ENCODE results near the gene FHOD3.

FHOD3 gene

DNA sequence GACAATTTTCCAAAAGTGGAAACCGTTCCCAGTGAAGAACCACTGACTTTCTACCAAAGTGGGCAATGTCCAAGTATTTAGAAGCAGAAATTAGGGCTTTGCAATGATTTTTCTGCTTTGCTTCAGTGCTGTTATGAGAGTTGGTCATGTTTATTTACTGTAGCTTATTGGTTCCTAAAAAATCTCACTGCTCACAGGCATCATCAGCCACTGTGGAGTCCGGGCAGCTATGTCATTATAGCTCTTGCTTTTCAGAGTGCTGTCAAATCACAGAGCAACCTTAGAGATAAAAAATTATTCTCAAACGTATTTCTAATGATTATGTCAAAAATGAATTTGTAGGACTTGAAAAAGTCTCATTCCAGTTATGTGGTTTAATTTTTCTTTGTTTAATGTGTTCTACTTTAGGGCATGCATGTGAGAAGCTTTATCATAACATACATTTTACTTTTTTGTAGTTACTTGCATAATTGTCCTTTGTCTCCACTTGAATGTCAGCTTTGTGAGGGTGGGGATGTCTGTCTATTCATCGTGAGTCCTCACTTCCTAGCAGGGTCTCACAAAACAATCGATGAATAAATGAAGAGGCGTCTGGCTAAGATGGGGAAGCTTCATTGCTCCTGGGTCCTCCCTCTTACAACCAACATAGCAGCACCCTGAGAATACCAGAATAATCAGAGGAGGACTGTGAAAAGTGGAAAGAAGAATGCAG, 413.7 kb downstream of the FHOD3 start:
- H2AFZ ChIP-seq (ENCODE audit: low read length) = no peak overlapping the region
- TF ChIP-seq EZH2phosphoT487 (IDR thresholded peaks at IDR 0.05; ENCODE audit: low read length) (no peak), EZH2 (optimal IDR thresholded peaks at IDR 0.05; ENCODE audit: low read depth, low read length) (no peak)
- TF ChIP-seq, protein P1, sequence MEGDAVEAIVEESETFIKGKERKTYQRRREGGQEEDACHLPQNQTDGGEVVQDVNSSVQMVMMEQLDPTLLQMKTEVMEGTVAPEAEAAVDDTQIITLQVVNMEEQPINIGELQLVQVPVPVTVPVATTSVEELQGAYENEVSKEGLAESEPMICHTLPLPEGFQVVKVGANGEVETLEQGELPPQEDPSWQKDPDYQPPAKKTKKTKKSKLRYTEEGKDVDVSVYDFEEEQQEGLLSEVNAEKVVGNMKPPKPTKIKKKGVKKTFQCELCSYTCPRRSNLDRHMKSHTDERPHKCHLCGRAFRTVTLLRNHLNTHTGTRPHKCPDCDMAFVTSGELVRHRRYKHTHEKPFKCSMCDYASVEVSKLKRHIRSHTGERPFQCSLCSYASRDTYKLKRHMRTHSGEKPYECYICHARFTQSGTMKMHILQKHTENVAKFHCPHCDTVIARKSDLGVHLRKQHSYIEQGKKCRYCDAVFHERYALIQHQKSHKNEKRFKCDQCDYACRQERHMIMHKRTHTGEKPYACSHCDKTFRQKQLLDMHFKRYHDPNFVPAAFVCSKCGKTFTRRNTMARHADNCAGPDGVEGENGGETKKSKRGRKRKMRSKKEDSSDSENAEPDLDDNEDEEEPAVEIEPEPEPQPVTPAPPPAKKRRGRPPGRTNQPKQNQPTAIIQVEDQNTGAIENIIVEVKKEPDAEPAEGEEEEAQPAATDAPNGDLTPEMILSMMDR (IDR thresholded peaks at IDR 0.05; ENCODE audit: low read length) = no peak
- H3K4me1 ChIP-seq (ENCODE audit: low read length) = no peaks in the 10 kb centered on the region
- H3K27ac ChIP-seq (ENCODE audit: low read length) = no peak overlapping the region
- H3K4me3 ChIP-seq (ENCODE audit: low read length) = no peak overlapping the region
- H4K20me1 ChIP-seq (ENCODE audit: insufficient read depth, low read length) = no peaks in the 10 kb centered on the region
- H3K9ac ChIP-seq (ENCODE audit: low read length) = no peak overlapping the region
- no peak overlapping the region for H3K4me2 ChIP-seq (ENCODE audit: low read depth, low read length)
- no peaks in the 10 kb centered on the region for H3K9me3 ChIP-seq (replicated peaks; ENCODE audit: insufficient read depth, low read length)
- no peaks in the 10 kb centered on the region for H3K9me2 ChIP-seq (replicated peaks; ENCODE audit: insufficient read depth, low read length)
- H3K36me3 ChIP-seq (replicated peaks; ENCODE audit: insufficient read depth, low read length) = no peaks in the 10 kb centered on the region
- no peaks in the 10 kb centered on the region for H3F3A ChIP-seq (ENCODE audit: insufficient read depth, low read length)
- H3K27me3 ChIP-seq (replicated peaks; ENCODE audit: insufficient read depth, low read length) = no peaks in the 10 kb centered on the region
- DNase-seq = no peak
- H3K79me2 ChIP-seq (ENCODE audit: low read length) = no peaks in the 10 kb centered on the region

DNA sequence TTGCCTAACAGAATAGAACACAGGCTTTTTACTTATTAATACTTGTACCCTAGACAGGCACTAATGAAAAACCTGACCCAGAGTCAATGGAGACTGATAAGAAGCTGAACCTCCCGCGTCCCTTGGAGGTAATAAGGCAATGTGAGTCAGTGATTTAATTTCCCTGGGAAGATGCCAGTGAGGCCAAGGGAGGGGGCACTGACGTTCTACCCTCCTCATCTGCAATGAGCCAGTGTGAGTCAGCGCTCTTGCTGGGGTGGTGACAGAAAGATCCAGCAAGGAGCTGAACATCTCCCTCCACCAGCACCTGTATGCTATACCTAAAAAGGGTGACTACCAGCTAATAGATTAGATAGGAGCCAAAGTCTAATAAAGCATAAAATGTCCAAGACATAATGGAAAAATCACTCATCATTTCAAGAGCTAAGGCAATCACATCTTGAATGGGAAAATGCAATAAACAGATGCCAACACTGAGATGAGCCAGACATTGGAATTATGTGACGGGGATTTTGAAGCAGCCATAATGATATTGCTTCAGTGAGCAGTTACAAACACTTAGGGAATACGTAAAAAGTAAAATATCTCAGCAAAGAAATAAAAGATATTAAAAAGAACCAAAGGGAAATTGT, 414.4 kb downstream of the FHOD3 start:
- Histone ChIP-seq H3K9me3 (replicated peaks; ENCODE audit: insufficient read depth, low read length) (no peaks in the 10 kb centered on the region), H3K9me2 (replicated peaks; ENCODE audit: insufficient read depth, low read length) (no peaks in the 10 kb centered on the region), H2AFZ (ENCODE audit: low read length) (no peak overlapping the region), H3K79me2 (ENCODE audit: low read length) (no peaks in the 10 kb centered on the region), H3K9ac (ENCODE audit: low read length) (no peak overlapping the region), H3K4me3 (ENCODE audit: low read length) (no peak overlapping the region), H3K4me1 (ENCODE audit: low read length) (no peaks in the 10 kb centered on the region), H3K36me3 (replicated peaks; ENCODE audit: insufficient read depth, low read length) (no peaks in the 10 kb centered on the region), H4K20me1 (ENCODE audit: insufficient read depth, low read length) (no peaks in the 10 kb centered on the region), H3F3A (ENCODE audit: insufficient read depth, low read length) (no peaks in the 10 kb centered on the region), H3K27ac (ENCODE audit: low read length) (no peak overlapping the region), H3K27me3 (replicated peaks; ENCODE audit: insufficient read depth, low read length) (no peaks in the 10 kb centered on the region), H3K4me2 (ENCODE audit: low read depth, low read length) (no peak overlapping the region)
- TF ChIP-seq, protein P1 (IDR thresholded peaks at IDR 0.05; ENCODE audit: low read length) = no peak
- no peak for TF ChIP-seq EZH2phosphoT487 (IDR thresholded peaks at IDR 0.05; ENCODE audit: low read length)
- no peak for TF ChIP-seq EZH2 (optimal IDR thresholded peaks at IDR 0.05; ENCODE audit: low read depth, low read length)
- no peak for DNase-seq

DNA sequence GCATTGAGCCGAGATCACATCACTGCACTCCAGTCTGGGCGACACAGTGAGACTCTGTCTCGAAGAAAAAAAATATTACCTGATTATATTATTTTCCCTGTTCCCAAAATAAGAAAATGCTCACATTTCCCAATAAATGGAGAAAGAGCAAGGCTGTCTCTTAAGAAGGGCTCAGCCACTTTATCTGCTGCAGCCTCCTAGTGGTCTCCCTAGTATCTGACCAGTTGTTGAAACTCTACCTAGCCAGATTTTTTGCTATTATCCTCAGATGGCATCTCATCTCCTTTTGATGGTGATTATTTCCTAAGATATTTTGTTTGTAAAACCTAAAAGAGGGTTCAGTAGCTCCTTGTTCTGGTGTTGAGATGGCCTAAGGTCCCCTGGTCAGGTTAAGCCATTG, 417.0 kb downstream of the FHOD3 start:
- Histone ChIP-seq H3K36me3 (replicated peaks; ENCODE audit: insufficient read depth, low read length) (no peaks in the 10 kb centered on the region), H3K27me3 (replicated peaks; ENCODE audit: insufficient read depth, low read length) (no peaks in the 10 kb centered on the region), H3K4me3 (ENCODE audit: low read length) (no peak overlapping the region), H2AFZ (ENCODE audit: low read length) (no peak overlapping the region), H3K79me2 (ENCODE audit: low read length) (no peaks in the 10 kb centered on the region), H4K20me1 (ENCODE audit: insufficient read depth, low read length) (no peaks in the 10 kb centered on the region), H3K27ac (ENCODE audit: low read length) (no peak overlapping the region), H3F3A (ENCODE audit: insufficient read depth, low read length) (no peaks in the 10 kb centered on the region), H3K9me3 (replicated peaks; ENCODE audit: insufficient read depth, low read length) (no peaks in the 10 kb centered on the region), H3K9ac (ENCODE audit: low read length) (no peak overlapping the region), H3K9me2 (replicated peaks; ENCODE audit: insufficient read depth, low read length) (no peaks in the 10 kb centered on the region), H3K4me1 (ENCODE audit: low read length) (no peaks in the 10 kb centered on the region), H3K4me2 (ENCODE audit: low read depth, low read length) (no peak overlapping the region)
- DNase-seq = no peak
- no peak for TF ChIP-seq EZH2phosphoT487 (IDR thresholded peaks at IDR 0.05; ENCODE audit: low read length)
- no peak for TF ChIP-seq EZH2 (optimal IDR thresholded peaks at IDR 0.05; ENCODE audit: low read depth, low read length)
- TF ChIP-seq, protein P1 (IDR thresholded peaks at IDR 0.05; ENCODE audit: low read length) = no peak

All from MM.1S (cell line).